Suppressor macrophage treated with lipopolysaccharide for 4 hours (primary cell): Measurements from ENCODE around the gene RAB3C.

Experiments
- DNase-seq: peaks from one replicate; pipeline ENCODE4 v3.0.0-alpha.2; 2020

Gene RAB3C

DNA sequence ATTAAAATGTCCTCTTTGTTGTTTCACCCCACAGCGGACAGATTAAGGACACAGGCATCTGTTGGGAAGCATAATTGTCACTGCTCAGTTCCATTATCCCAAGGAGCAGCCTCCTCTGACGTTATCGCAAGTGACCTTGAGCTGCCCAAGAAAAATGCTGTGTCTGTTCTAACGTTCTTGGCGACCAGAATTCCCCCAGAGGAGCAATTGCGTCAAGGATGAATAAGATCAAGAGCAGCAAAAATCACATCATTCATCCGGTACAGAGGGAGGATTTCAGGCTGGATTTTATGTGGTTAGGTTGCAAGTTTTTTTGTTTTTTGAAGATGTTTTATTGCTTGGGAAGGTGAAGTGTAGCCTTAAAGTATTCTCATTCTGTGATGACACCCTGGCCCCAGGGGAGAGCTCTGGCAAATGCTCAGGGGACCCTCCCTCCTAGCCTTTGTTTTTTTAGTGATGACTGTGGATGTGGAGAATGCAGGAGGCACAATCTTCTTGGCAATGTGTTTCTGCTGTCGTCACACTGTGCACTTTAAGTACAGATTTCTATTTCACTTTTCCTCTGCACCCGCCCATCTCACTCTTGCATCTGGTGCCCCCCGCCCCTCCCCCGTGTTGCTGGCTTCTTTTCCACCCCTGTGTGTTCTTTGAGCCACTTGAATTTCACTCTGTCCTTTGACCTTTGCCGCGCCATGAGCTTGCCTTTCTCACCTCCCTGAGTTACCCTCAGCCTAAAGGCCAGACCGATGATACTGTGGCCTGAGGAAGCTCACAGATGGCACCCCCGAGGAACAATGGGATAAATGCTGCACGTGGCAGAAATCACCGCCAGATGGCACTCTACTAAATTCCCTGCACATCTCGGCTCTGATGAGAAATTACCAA lies 308.5 kb downstream of the RAB3C start:
- DNase-seq = peak; percentile 67

GRCh38 chr5:58891971-58892343 lies 309.1 kb downstream of the RAB3C start:
- DNase-seq = no peak

- no peak for DNase-seq
Observed at GRCh38 chr5:58893551-58893950, 310.7 kb downstream of the RAB3C start.

GRCh38 chr5:58898006-58898405 lies 315.1 kb downstream of the RAB3C start:
- no peak for DNase-seq

- DNase-seq = no peak
Observed at GRCh38 chr5:58898538-58898937, 315.7 kb downstream of the RAB3C start.

GRCh38 chr5:58901271-58901670 lies 318.4 kb downstream of the RAB3C start:
- no peak for DNase-seq

DNA sequence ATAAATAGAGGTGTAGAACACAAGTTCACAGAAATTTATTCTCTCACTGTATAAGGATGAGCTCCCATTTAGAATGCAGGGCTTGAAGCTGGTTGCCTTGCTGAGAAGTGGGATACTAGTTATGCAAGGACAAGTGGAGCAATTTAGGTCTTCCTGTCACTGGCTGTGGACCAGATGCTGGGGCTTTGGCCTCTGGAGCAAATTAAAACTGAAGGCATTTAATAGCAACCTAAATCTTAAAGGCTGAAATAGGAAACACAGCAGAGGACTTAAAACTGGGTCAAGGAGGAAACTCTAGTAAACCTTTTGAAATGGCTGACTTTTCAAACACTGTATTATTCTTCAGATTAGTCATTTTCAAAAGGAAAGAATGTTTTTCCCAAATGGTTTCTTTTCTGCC lies 319.4 kb downstream of the RAB3C start:
- DNase-seq = no peak

- no peak for DNase-seq
Observed at GRCh38 chr5:58902765-58903164, 319.9 kb downstream of the RAB3C start.

GRCh38 chr5:58904737-58905136 lies 321.9 kb downstream of the RAB3C start:
- DNase-seq = no peak

- no peak for DNase-seq
Observed at GRCh38 chr5:58905944-58906343, 323.1 kb downstream of the RAB3C start.
